Ishikawa (cell line): Measurements from ENCODE around the gene SUGT1.

ENCODE experiments used
- CREB1 ChIP-seq: IDR thresholded peaks from 2 replicates; pipeline ENCODE4 v1.6.1; 2012; ENCODE audit warnings: low read depth
- EGR1 ChIP-seq: IDR thresholded peaks from 2 replicates; pipeline ENCODE4 v1.6.1; 2012
- NFIC ChIP-seq: IDR thresholded peaks from 2 replicates; pipeline ENCODE4 v1.6.1; 2012
- TAF1 ChIP-seq: IDR thresholded peaks from 2 replicates; pipeline ENCODE4 v1.6.1; 2012; ENCODE audit warnings: low read depth, mild to moderate bottlenecking

- TF ChIP-seq EGR1 (no peak), TAF1 (no peak), CREB1 (no peak), NFIC (no peak)
Observed at GRCh38 chr13:52707375-52707774, 54.7 kb downstream of the SUGT1 start.
